Activated T-cell treated with anti-CD3 and anti-CD28 coated beads, Interleukin-2, amount 50 U/mL, for 48 hours (primary cell): ENCODE measurements around the gene PRKCA.
"Not testable (repeated sequence)": the region's sequence is repeated elsewhere in the genome, so short reads cannot be mapped to it uniquely, and the experiment has no call there.

Experiments used
- DNase-seq, 2 experiments: peaks; one replicate each; pipeline ENCODE4 v3.0.0-alpha.2; 2020

PRKCA gene

DNA sequence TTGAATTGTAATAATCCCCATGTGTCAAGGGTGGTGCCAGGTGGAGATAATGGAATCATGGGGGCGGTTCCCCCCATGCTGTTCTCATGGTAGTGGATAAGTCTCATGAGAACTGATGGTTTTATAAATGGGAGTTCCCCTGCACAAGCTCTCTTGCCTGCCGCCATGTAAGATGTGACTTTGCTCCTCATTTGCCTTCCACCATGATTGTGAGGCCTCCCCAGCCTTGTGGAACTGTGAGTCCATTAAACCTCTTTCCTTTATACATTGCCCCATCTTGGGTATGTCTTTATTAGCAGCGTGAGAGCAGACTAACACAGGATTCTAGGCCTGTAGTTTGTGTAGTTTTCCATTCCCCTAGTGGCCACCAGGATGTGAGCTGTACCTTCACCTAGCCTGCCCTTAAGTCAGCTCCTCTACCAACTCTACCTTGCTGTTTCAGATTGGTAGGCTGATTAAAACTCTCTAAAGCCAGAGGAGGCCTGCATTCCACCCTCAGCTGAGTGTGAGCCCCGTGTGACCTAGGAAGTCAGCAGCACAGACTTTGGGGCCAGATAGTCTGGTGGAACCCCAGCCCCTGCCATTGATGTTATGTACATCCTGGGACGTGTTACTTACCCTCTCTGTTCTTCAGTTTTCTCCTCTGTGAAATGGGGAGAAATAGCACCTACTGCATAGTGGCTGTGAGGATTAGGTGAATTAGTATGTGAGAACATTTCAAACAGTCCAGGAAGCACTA, 280.1 kb downstream of the PRKCA start:
- no peak for DNase-seq

DNA sequence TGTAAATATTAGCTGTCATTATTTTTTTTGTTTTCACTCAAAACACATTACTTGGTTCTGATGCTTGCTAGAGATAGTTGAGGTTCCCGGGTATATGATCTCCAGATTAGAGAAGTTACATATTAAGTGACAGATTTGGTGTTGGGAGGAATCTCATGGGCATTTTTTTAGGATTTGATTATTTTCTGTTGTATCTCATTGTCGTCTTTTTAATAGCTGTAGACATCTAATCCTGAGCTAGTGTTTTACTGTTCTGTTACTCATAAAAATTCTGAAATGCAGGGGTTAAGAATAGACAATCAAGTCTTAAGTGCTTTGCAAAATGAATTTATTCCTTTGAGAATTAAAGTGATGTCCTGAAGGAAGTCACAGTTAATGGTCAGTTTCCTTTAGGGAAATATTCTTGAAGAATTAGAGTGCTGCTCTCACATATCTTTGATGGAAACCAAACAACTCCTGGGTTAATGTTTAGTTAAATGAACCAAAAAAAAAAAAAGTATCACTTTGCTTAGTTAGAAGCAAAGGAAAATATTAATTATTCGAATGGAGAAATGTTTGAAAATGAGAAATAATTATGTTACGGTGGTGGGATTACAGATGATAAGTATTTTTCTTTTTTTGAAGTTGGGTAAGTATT, 280.8 kb downstream of the PRKCA start:
- no peak for DNase-seq

DNA sequence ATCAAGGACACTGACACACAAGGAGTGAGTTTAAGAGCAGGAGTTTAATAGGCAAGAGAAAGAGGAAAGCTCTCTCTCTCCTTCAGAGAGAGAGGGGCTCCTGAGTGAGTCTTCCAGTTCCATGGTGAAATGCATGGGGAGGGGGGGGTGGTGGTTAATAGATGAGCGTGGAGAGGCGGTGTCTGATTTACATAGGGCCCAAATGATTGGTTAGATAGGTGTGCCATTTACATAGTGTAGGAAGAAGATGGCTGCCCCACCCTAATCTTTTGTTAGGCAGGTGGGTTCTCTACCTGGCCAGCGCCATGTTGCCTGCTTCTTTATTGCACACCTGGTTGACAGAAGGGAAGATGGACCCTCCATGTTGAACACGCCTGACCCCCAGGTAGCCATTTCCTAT, 282.5 kb downstream of the PRKCA start:
- DNase-seq, result no peak

DNA sequence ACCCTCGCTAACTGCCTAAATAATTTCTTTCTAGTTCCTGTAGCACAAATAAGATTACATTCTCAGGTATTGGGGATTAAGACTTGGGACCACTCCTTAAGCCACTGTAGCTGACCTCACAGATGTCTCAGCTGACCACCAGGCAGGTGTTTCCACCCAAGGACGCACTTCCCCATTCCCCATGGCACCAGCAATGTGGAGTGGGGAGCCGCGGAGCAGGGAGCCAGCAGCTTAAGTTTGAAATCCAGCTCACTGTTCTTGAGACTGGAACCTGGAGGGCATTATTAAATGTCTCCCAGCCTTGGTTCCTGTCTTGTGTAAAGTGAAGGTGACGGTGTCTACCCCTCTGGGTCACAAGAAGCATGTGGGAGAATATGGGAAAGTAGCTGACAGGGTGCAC, 283.1 kb downstream of the PRKCA start:
- no peak for DNase-seq

DNA sequence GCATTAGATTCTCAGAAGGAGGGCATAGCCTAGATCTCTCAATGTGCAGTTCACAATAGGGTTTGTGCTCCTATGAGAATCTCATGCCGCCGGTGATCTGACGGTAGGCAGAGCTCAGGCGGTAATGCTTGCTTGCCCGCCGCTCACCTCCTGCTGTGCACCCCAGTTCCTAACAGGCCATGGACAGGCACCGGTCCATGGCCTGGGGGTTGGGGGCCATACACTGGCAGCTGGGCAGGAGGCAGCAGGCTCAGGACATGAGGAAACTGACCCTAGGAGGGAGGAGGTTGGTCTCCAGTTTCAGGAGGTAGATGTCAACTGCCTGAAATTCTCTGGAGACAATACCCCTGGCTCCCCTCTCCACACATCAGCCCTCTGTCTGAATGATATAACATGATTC, 287.5 kb downstream of the PRKCA start:
- DNase-seq, result no peak

DNA sequence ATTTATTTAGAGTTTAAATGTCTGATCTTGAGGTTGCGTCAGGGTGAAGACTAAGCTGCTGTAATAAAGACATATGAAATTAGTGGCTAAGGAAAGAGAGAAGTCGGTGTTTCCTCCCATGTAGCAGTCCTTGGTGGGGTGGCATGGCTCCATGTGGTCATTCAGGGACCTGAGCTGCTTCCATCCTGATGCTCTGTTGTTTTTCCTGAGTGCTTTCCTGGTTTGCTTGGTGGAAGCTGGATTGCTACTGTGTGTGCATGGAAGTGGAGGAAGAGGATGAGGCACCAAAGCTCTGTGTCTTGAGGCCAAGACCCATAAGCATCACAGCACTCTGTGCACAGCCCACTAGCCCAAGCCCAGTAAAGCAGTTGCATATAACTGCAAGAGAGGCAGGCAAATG, 290.7 kb downstream of the PRKCA start:
- DNase-seq, result no peak

DNA sequence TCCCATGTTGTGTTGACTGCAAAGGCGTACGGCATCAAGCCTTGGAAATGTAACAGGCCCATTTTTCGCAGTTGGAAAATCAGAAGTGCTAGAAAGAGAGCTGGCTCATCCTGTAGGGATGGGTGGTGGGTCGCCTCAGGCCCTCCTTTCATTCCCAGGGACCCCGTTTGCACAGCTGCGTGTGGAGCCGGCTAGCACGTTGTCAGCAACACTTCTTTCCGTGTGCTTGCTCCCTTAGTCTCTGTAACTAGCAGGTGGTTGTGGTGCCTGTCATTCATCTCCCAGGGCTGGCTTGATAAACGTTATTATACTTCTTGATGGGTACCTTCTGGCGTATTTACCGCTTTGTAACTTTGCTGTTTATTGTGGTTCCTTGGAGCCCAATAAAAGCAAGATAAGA, 293.5 kb downstream of the PRKCA start:
- no peak for DNase-seq

DNA sequence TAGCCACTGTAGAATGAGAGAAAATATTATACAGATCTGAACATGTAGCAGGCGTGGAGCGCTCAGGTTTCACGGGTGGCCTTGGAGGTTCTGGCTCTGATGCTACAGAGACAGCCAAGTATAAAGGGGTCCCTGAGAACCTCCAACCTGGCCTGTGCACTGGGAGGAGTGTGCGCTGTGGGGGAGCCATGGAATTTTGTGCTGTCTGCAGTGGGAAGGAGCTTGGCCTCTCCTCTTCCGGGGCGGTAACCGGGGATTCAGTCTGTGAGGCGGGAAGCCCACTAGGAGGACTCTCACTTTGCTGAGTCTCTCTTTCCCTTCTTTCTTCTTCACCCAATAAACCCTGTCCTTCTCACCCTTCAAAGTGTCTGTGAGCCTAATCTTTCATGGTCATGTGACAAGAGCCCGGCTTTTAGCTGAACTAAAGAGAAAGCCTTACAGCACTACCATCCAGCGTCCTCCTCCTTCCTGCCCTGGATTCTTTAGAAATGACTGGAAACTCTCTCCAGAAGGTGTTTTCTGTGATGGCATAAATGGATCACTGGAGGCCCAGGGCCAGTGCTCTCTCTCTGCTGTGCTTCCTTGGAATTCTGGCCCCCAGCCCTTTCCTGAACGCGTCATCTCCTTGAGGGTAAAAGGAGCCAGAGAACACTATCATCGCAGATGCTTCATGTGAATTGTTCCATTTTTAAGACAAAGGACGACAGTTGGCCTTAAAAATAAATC, 300.4 kb downstream of the PRKCA start:
- no peak for DNase-seq

DNA sequence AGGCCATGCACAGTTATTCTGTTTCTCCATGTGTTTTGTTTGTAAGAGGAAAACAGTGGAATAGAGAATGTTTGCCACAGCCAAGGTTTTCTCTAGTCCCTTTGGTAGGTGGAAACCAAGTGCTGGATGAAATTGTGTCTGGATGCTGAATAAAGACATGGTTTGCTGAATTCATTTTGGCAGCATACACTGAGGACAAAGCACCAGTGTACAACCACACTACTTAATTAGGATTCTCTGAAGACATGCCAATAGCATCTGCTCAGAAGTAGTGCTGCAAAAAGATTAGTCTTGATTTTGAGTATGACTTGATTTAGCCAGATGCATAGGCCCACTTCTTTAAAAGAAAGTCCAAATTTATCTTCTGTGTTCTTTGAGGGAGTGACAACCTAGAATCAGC, 302.0 kb downstream of the PRKCA start:
- DNase-seq, result no peak

DNA sequence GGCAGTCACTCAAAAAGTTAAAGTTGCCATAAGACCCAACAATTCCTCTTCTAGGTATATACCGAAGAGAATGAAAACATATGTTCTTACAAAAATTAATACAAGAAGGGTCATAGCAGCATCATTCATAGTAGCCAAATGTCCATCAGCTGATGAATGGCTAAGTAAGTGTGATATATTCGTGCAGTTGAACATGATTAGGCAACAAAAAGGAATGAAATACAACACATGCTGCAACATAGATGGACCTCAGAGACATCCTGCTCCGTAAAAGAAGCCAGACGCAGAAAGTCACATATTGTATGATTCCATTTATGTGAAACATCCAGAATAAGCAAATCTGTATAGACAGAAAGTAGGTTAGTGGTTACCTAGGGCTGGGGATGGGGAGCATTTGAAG, 303.1 kb downstream of the PRKCA start:
- no peak for DNase-seq

DNA sequence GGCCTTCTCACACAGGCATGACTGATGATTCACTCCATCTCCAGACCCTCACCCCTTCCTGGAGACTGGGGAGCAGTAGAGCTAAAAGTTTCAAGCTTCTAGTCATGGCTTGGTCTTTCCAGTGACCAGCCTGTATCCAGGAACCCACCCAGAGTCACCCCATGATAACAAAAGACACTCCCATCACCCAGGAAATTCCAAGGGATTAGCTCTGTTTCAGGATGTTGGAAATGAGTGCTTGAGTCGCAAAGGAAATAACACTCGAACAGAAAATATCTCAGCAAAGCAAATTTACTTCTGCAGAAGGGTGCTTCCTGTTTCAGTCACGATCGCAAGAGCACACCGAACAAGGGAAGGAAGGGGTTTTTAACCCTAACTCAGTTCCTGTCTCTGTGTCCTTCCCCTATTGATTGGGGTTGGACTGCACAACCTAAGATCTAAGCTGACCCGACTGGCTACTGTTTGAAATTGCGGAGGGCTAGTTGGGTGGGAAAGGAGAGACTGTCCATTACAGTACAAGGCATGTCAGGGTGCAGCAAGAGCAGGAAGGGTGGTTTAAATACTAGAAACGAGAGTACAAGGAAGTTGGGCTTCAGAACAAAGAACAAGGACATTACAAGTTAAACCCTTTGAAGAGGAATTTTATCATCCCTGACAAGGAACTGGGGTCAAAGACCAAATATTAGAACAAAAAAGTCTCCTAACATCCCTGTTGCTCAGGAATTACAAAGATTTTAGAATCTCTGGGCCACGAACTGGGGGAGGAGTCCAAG, 308.1 kb downstream of the PRKCA start:
- no peak for DNase-seq

DNA sequence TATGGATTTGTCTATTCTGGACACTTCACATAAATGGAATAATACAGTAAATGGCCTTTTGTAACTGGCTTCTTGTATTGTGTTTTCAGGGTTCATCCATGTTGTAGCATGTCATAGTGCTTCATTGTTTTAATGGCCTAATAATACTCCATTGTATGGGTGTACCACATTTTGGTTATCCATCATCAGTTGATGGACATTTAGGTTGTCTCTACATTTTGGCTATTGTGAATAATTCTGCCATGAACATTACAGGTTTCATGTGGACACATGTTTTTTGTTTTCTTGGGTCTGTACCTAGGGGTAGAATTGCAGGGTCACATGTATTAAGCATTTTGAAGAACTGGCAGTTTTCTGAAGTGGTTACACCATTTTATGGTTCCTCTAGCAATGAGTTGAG, 309.0 kb downstream of the PRKCA start:
- no peak for DNase-seq

DNA sequence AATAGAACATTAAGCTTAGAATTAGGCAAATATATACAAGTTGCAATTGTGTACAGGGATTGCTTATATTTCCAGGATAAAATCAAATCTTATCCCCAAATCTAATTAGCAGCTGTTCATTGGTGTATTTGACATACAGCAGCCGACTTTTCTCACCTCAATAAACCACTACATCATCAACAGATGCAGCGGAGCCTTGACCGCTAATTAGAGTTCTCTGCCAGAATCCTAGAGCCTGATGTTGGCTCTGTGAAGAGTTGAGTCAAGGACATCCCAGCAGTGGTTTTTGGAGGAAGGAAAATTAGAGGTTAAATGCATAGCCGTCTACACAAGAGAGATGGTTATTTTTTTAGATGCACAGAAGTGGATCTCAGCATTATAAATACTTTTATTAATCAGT, 310.6 kb downstream of the PRKCA start:
- no peak for DNase-seq

DNA sequence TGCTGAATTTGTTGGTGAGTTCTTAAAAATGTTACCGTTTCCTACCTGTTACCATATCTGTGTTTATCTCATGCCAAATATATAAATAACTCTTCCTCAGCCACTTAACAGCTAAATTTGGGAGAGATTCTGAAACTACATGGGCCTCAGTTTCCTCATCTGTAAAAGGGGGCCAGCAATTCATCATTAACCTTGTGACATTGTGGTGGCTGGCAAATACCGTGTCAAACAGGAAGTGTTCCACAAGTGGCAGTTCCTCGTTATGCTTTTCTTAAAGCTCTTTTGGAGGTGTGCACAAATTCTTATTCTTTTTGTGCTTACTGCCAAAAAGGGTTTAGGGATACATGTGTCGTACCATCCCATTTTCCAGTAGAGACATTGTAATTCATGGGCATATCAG, 312.1 kb downstream of the PRKCA start:
- DNase-seq, result no peak

DNA sequence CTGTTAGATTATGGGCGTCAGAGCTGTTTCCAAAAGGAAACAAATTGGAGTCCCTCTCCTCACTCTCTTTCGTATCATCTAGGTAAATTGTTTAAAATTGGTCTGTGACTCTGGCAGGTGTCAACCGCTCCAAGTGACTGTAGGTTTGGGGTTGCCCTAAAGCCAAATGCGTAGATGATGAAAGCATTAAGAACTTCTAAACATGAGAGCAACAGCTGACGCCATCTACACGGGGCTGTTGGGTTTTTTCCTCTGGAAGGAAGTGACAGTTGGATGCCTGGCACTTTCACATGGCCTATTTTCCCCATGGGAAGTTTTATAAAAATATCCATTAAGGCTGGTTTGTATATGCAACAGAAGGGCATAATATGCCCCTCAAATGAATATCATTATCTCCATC, 316.8 kb downstream of the PRKCA start:
- DNase-seq, result no peak

DNA sequence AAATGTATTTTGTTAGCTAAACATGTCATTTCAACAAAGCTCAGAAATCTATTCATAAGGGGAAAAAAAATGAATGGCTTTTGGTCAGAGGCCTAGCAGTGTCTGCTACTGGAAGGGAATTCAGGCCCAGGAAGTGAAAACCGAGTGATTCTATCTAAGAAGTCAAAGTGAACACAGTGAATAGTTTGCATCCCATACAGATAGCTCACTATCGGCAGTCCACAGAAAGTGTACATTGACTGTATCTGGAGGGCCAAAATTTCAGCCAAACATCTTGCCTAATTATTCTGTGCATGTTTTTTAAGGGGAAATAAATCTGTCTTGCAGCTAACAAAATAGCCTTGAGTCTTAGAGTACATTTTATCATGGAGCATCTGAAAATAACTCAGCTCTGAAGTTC, 318.1 kb downstream of the PRKCA start:
- DNase-seq, result no peak

DNA sequence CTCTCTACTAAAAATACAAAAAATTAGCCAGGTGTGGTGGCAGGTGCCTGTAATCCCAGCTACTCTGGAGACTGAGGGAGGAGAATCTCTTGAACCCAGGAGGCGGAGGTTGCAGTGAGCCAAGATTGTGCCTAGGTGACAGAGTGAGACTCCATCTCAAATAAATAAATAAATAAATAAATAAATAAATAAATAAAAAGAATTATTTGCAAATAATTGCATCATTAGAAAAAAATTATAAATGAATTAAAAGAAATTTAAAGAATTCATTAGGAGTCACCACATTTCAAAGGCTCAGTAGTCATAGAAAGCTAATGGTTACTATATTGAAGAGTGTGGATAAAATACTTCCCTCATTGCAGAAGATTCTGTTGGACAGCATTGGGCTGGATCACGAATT, 322.2 kb downstream of the PRKCA start:
- DNase-seq, result not testable (repeated sequence)

DNA sequence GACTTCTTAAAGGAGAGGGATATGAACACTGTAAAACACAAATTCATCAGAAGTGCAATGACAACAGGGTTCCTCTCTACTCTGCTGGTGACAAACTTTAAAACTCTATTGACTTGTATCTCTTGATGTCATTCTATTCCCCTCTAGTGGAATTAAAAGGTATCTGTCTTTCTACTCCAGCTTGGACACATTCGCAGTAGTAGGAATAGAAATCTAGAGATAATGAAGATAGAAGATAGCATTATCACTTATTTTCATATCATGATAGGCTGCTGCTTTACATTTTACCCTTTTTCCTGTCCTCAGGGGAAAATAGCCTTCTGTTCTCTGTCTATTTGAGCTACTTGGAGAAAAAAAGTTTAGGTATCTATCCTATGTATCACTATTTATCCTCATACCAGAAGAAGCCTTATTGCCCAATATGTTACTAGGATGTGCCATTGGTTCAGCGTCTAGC, 322.9 kb downstream of the PRKCA start:
- DNase-seq, result no peak

DNA sequence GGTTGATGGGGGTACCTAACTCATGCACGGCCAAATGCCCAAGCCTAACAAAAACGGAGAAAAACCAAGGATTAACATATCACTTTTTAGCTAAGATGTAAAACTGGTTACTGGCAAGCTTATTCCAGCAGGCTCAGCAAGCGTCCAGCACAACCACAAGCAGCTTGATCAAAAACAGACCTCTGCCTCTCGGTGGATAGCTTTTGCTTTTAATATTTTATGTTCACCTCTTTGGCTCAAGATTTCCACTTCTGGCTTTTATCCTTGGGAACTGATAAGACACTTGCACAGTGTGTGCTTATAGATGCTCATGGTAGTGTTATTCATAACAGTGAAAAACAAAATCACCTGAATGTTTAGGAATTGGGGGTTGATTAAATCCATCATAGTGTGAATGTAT, 325.6 kb downstream of the PRKCA start:
- DNase-seq, result no peak

DNA sequence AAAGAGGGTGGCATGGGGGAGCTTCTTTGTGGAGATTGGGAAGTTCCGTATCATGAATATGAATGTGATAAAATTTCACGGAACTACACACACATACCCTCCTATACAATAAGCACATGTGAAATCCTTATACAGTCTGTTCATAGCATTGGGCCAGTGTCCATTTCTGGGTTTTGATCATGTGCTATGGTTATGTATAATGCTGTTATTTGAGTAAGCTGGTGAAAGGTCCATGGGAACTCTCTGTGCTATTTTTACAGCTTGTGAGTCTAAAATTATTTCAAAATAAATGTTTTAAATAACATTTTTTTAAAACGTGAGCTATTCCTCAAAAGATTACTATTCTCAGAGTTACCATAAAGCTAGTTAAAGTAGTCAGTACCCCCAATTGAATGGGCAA, 327.3 kb downstream of the PRKCA start:
- no peak for DNase-seq

DNA sequence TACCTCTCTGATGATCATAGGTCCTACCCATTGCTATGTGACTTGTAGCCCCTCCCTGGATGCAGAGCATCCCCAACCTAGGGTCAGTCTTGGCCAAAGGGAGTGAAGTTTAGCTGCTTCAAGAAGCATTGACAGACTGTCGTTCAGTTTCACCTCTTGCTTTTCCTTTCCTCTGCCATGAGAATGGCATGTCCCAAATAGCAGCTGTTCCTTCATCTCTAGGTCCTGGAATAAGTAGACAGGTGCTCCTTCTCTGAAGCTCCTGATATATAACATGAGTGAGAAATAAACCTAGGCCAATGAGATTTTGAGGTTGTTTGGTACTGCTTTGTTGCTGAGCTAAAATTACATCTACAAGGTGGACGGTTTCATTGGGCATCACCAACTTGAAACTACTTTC, 328.0 kb downstream of the PRKCA start:
- no peak for DNase-seq

DNA sequence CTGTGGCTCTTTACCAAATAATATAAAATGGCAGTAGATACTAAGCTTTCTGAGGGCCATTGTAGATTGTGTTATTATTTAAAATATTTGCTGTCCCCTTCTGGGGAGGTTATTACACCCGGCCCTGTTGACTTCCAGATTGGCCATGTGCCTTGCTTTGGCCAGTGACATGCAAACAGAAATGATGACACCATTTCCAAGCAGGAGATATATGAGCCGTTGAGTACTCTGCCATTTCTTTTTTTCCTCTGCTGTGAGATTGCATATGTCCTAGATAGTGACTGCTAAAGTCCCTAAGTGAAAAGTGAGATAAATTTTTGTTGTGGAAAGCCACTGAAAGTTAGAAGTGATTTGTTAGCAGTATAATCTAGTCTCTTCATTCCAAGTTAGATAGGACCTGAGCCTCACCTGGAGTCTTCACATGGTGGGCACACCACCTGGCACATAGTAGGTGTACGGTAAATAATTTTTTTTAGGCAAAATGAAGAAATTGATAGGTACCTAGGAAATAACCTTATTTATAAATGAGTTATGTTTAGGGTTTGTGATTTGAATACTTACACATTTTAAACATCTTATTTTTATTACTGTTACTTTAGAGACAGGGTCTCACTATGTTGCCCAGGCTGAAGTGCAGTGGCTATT, 328.5 kb downstream of the PRKCA start:
- no peak for DNase-seq

DNA sequence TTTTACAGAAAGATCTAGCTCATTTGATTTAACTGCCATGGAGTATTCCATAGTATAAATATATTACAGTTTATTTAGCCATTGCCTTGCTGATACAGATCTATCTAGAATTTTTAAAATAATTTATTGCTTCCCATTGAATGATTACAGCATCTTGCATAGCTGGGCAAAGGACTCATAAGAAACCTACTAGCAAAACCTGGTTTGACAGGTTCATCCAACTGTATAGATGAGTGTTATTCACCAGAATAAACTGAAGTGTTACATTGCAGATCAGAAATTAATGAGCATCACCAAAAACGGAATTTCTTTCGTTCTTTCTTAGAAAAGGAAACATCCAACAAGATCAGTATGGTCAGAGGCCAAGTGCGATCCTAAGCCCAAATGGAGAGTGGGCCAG, 330.3 kb downstream of the PRKCA start:
- peak in 1 of 2 experiments; percentile 27 for DNase-seq
